Activated naive CD8-positive, alpha-beta T cell treated with anti-CD3 and anti-CD28 coated beads, Interleukin-2, amount 50 U/mL, for 16 hours (primary cell): Measurements from ENCODE around the gene GATC.

Experiments
- DNase-seq: peaks from one replicate; pipeline ENCODE4 v3.0.0-alpha.2; 2020; ENCODE audit warnings: low read depth, low spot score

Gene GATC

DNA sequence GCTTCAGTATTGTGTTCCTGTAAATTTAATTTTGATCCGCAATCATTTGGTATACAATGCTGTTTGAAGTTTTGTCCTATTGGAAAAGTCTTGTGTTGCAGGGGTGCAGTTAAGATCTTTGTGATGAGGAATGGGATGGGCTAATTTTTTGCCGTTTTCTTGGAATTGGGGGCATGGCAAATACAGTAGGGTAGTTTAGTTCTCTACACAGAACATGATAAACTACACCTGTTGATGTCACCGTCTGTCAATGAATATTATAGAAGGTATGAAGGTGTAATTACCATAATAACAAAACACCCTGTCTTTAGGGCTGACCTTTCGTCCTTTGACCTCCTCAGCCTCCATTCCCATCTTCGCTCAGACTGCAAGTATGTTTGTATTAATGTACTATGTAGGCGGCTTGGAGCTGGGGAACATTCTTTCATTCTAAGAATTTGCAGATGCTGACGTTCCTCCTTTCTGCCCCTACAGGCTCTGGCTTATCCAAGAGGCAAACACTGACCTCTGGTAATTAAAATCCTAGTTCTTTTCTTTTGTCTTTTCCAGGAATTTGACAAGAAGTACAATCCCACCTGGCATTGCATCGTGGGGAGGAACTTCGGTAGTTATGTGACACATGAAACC is 51.4 kb downstream of the GATC start:
- DNase-seq, result no peak

DNA sequence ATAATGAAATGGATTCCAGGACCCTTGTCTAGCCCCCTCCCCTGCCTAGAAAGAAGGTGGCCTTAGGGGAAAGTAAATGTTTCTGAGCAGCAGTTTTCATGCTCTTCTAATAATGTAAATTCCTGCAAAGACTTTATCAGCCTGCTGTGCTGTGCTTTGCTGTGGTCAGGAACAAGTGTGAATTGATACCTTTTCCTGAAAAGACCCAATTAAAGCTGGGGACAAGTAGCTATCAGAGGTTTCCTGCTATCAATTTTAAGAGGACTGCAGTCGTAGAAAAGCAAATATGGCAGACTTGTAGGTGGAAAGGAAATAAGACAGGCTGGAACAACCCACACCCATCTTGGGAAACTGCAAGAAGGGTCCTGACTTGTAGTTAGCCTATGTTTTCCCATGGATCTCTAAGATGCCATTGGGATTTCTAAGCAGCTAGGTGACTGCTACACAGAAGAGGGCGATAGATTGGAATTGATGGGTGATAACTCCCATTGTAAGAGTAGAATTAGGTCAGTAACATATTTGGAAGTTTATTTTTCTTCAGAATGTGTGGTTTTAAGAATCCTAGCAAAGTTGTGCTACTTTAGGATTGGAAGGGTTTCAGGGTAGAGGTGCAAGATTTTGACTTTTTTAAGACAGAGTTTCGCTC is 52.7 kb downstream of the GATC start:
- no peak for DNase-seq

DNA sequence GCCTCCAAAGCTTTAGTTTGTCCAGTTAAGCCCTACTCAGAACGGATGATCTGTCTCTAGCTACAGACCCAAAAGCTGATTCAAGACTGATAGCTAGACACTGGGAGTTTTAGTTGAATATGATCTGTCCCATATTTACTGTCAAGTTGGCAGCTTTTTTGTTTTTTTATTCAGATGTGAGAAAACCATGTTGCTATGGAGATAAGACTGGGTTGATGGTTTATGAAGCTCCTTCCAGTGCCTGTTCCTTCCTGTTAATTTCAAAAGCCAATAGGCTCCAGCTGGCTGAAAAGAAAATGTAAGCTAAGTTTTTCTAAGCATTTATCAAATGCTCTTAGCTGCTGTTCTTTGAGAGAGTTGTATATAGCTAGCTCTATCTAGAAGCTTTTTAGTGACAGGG is 54.3 kb downstream of the GATC start:
- DNase-seq, result no peak

GRCh38 chr12:120504587-120504986 is 58.3 kb downstream of the GATC start:
- DNase-seq, result no peak

GRCh38 chr12:120508537-120508936 is 62.3 kb downstream of the GATC start:
- no peak for DNase-seq
